Activated T-helper 2 cell treated with anti-CD3 and anti-CD28 coated beads, Interferon-gamma antibody, Interleukin-2, Interleukin-4, amounts not matched to agents 10 μg/mL and 5 μg/mL and 100 μg/mL, durations not matched to agents 14 hours and 24 hours and 36 hours (primary cell): ENCODE measurements around the gene ZFYVE28. TPM values are rescaled to one million over a fixed set of nuclear protein-coding genes. Genes with fewer than 3 reads are reported as not detected.
A peak's percentile ranks its signal among the peaks of the same experiment; 100 is the strongest.

Experiments
- DNase-seq: peaks from one replicate; pipeline ENCODE4 v3.0.0; 2021; ENCODE audit warnings: low spot score
- H3K27ac Mint-ChIP-seq: one replicate; pipeline ENCODE4 v1.8.0; 2021; ENCODE audit warnings: mixed read lengths
- H3K27me3 Mint-ChIP-seq: one replicate; pipeline ENCODE4 v1.8.0; 2021; ENCODE audit warnings: low read depth, mixed read lengths
- H3K36me3 Mint-ChIP-seq: one replicate; pipeline ENCODE4 v1.8.0; 2021; ENCODE audit warnings: low read depth, mixed read lengths
- H3K4me1 Mint-ChIP-seq: one replicate; pipeline ENCODE4 v1.8.0; 2021; ENCODE audit warnings: low read depth, mixed read lengths
- H3K4me3 Mint-ChIP-seq: one replicate; pipeline ENCODE4 v1.8.0; 2021; ENCODE audit warnings: low read depth, mild to moderate bottlenecking, moderate library complexity, mixed read lengths
- H3K9me3 Mint-ChIP-seq: one replicate; pipeline ENCODE4 v1.8.0; 2021; ENCODE audit warnings: mixed read lengths
- intact Hi-C: fragments of 100-400 bp; cut with micrococcal nuclease; formaldehyde crosslinking; loops from one replicate; pipeline ENCODE4 v1.15.1; 2023
- total RNA-seq: library from RNA; stranded (reverse); gene quantifications from 2 replicates; pipeline ENCODE4 v1.2.3, GENCODE V29; 2022

ZFYVE28 gene
- total RNA-seq, 1 donor from 2014 or later, result 10.0 TPM

GRCh38 chr4:2258091-2259035, 160.1 kb downstream of the ZFYVE28 start:
- Mint-ChIP-seq H3K9me3 (no peaks in the 10 kb centered on the region), H3K36me3 (no peaks in the 10 kb centered on the region), H3K27ac (no peak overlapping the region), H3K27me3 (no peaks in the 10 kb centered on the region), H3K4me3 (no peak overlapping the region), H3K4me1 (no peaks in the 10 kb centered on the region)
- peak; percentile 7 for DNase-seq
- intact Hi-C loops, result no loop called here

- peak; percentile 8 for DNase-seq
- intact Hi-C loops, result no loop called here
- no peaks in the 10 kb centered on the region for H3K36me3 Mint-ChIP-seq
- no peak overlapping the region for H3K4me3 Mint-ChIP-seq
- H3K27me3 Mint-ChIP-seq, result no peaks in the 10 kb centered on the region
- H3K4me1 Mint-ChIP-seq, result no peaks in the 10 kb centered on the region
- no peaks in the 10 kb centered on the region for H3K9me3 Mint-ChIP-seq
- H3K27ac Mint-ChIP-seq, result no peak overlapping the region
Measured at GRCh38 chr4:2257361-2258081, 160.9 kb downstream of the ZFYVE28 start.

GRCh38 chr4:2256781-2257191, 161.7 kb downstream of the ZFYVE28 start:
- Mint-ChIP-seq H3K4me1 (no peaks in the 10 kb centered on the region), H3K9me3 (no peaks in the 10 kb centered on the region), H3K27me3 (no peaks in the 10 kb centered on the region), H3K36me3 (no peaks in the 10 kb centered on the region), H3K27ac (no peak overlapping the region), H3K4me3 (no peak overlapping the region)
- intact Hi-C loops, result no loop called here
- DNase-seq, result peak; percentile 6

- Mint-ChIP-seq H3K4me1 (no peaks in the 10 kb centered on the region), H3K4me3 (no peak overlapping the region), H3K9me3 (no peaks in the 10 kb centered on the region), H3K27me3 (no peaks in the 10 kb centered on the region), H3K27ac (no peak overlapping the region), H3K36me3 (no peaks in the 10 kb centered on the region)
- intact Hi-C loops, result no loop called here
- peak; percentile 7 for DNase-seq
Measured at GRCh38 chr4:2256156-2256731, 162.2 kb downstream of the ZFYVE28 start.

GRCh38 chr4:2255501-2256155, 162.8 kb downstream of the ZFYVE28 start:
- Mint-ChIP-seq H3K36me3 (no peaks in the 10 kb centered on the region), H3K27ac (no peak overlapping the region), H3K27me3 (no peaks in the 10 kb centered on the region), H3K4me3 (no peak overlapping the region), H3K4me1 (no peaks in the 10 kb centered on the region), H3K9me3 (no peaks in the 10 kb centered on the region)
- DNase-seq, result peak; percentile 7
- intact Hi-C loops, result no loop called here

GRCh38 chr4:2254665-2255500, 163.6 kb downstream of the ZFYVE28 start:
- Mint-ChIP-seq H3K4me1 (no peaks in the 10 kb centered on the region), H3K9me3 (no peaks in the 10 kb centered on the region), H3K27ac (no peak overlapping the region), H3K36me3 (no peaks in the 10 kb centered on the region), H3K4me3 (no peak overlapping the region), H3K27me3 (no peaks in the 10 kb centered on the region)
- intact Hi-C loops, result no loop called here
- DNase-seq, result peak; percentile 6

- no peaks in the 10 kb centered on the region for H3K4me1 Mint-ChIP-seq
- no peak overlapping the region for H3K27ac Mint-ChIP-seq
- H3K27me3 Mint-ChIP-seq, result no peaks in the 10 kb centered on the region
- no peak overlapping the region for H3K4me3 Mint-ChIP-seq
- intact Hi-C loops, result no loop called here
- no peaks in the 10 kb centered on the region for H3K36me3 Mint-ChIP-seq
- peak; percentile 7 for DNase-seq
- H3K9me3 Mint-ChIP-seq, result no peaks in the 10 kb centered on the region
Measured at GRCh38 chr4:2253160-2254084, 165.0 kb downstream of the ZFYVE28 start.

GRCh38 chr4:2252530-2253091, 165.8 kb downstream of the ZFYVE28 start:
- Mint-ChIP-seq H3K4me3 (no peak overlapping the region), H3K9me3 (no peaks in the 10 kb centered on the region), H3K27ac (no peak overlapping the region), H3K27me3 (no peaks in the 10 kb centered on the region), H3K4me1 (no peaks in the 10 kb centered on the region), H3K36me3 (no peaks in the 10 kb centered on the region)
- intact Hi-C loops, result no loop called here
- DNase-seq, result no peak

- no peak overlapping the region for H3K27ac Mint-ChIP-seq
- no peak overlapping the region for H3K4me3 Mint-ChIP-seq
- no peaks in the 10 kb centered on the region for H3K4me1 Mint-ChIP-seq
Measured at GRCh38 chr4:2251795-2252529, 166.5 kb downstream of the ZFYVE28 start.

GRCh38 chr4:2251073-2251794, 167.2 kb downstream of the ZFYVE28 start:
- Mint-ChIP-seq H3K36me3 (no peaks in the 10 kb centered on the region), H3K27ac (no peak overlapping the region), H3K4me3 (no peak overlapping the region), H3K27me3 (no peaks in the 10 kb centered on the region), H3K9me3 (no peaks in the 10 kb centered on the region), H3K4me1 (no peaks in the 10 kb centered on the region)
- intact Hi-C loops, result no loop called here
- DNase-seq, result peak; percentile 8

More at GRCh38 chr4:2251795-2252529, 166.5 kb downstream of the ZFYVE28 start:
- DNase-seq, result no peak
- no peaks in the 10 kb centered on the region for H3K9me3 Mint-ChIP-seq
- no peaks in the 10 kb centered on the region for H3K27me3 Mint-ChIP-seq
- H3K36me3 Mint-ChIP-seq, result no peaks in the 10 kb centered on the region
- intact Hi-C loops, result no loop called here
